AG09309 (cell line): Measurements from ENCODE around the gene TMEM185B.
"Not testable (repeated sequence)": the region's sequence is repeated elsewhere in the genome, so short reads cannot be mapped to it uniquely, and the experiment has no call there.

Experiments
- DNase-seq: peaks from one replicate; pipeline ENCODE4 v3.0.0-alpha.2; 2010; ENCODE audit warnings: low read depth
- H3K4me3 ChIP-seq: 2 replicates; pipeline ENCODE4 v1.5.1; 2011; ENCODE audit warnings: mild to moderate bottlenecking, low read depth, low read length, moderate library complexity; ENCODE audit not compliant: control insufficient read depth
- TF ChIP-seq, protein P1 (sequence below): IDR thresholded peaks from 2 replicates; pipeline ENCODE4 v1.5.1; 2011; ENCODE audit warnings: mild to moderate bottlenecking, low read depth, low read length, inconsistent platforms; ENCODE audit not compliant: insufficient read depth, control insufficient read depth; ENCODE audit errors: missing control alignments

TMEM185B gene

DNA sequence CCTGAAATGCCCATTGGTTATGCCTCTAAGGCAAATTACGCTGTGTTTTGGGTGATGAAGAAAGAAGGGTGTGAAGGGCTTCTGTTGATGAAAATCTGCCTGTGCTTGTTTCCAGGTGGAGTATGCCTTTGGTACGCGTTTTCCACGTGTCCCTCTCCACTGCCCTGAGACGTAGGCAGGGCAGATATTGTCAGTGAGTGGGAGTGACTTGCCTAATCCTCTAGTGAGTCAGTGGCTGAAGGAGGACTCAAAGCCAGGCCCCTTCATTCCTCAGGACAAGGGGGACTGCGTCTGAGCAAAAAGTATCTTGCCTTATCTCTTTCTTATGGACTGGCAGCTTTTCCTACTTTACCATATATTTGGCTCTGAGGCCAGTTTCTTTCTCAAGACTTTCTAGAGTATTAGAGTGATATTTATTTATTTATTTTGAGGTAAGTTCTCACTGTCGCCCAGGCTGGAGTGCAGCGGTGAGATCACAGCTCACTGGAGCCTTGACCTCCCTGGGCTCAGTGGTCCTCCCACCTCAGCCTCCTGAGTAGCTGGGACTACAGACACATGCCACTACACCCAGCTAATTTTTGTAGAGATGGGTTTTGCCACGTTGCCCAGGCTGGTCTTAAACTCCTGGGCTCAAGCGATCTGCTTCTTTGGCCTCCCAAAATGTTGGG is 39.7 kb upstream of the TMEM185B start:
- DNase-seq: no peak
- TF ChIP-seq, protein P1, sequence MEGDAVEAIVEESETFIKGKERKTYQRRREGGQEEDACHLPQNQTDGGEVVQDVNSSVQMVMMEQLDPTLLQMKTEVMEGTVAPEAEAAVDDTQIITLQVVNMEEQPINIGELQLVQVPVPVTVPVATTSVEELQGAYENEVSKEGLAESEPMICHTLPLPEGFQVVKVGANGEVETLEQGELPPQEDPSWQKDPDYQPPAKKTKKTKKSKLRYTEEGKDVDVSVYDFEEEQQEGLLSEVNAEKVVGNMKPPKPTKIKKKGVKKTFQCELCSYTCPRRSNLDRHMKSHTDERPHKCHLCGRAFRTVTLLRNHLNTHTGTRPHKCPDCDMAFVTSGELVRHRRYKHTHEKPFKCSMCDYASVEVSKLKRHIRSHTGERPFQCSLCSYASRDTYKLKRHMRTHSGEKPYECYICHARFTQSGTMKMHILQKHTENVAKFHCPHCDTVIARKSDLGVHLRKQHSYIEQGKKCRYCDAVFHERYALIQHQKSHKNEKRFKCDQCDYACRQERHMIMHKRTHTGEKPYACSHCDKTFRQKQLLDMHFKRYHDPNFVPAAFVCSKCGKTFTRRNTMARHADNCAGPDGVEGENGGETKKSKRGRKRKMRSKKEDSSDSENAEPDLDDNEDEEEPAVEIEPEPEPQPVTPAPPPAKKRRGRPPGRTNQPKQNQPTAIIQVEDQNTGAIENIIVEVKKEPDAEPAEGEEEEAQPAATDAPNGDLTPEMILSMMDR: no peak
- H3K4me3 ChIP-seq: no peak overlapping the region

DNA sequence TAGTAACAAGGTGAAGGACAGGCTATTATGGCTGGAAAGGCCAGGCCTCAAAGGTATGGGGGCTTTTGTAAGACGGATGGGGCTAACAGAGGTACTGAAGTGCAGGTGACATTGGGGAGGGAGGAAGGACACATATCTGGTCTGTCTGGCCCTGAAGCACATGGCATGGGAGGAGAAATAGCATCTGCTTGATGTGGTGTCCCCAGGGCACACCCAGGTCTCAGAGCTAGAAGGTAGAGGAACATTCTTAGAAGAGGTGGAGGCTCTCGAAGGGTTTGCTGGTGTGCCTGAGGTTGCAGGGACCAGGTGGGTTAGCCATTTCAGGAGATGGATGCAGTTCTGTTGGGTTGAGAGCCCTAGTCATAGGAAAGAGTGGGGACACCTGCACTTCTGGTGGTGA is 39.0 kb upstream of the TMEM185B start:
- DNase-seq: no peak

DNA sequence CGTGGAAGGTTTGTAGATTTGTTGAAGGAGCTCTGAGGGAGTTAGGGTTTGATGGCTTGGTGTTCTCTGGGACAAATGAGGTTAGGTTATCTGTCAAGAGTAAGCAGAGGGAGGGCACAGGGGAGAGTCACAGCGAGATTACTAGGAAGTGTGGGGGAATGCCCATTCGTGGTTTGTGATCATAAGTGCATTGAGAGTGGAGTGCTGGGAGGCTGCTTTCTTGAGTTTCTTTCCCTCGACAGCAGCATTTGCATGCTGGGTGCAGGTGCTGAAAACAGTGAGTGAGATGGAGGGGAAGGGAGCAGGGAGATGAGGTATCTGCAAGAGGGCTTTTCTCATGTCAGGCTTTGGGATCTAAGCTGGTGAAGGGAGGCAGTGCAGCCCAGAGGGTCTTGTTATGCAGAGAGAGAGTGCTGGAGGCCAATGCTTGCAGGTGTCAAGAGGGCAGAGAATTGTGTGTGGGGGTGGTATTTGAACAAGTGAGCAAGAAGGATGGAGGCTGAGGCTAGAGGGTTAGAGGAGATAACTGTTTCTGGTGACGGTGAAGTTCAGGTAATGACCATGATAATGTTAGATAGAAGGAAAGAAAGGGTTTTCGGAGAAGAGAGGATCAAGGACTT is 38.3 kb upstream of the TMEM185B start:
- no peak for DNase-seq
- TF ChIP-seq, protein P1: no peak
- no peak overlapping the region for H3K4me3 ChIP-seq

More for the DNA sequence above, 39.0 kb upstream of the TMEM185B start:
- TF ChIP-seq, protein P1: no peak
- no peak overlapping the region for H3K4me3 ChIP-seq

DNA sequence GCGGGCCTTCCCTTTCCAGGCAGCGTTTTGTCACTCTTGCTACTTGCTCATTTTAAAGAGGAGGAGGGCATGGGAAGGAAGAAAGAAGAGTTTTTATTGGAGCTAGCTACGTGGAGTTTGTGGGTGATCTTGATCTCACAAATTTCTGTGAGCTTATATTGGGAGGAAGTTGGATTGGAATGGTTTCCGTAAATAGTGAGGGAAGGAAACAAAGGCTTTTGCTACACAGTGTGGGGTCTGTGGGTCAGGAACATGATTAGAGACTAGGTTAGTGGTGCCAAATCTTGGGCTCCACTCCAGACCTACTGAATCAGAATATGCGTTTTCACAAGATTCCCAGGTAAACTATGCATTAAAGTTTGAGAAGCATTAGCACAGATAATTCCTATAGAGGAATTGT is 37.5 kb upstream of the TMEM185B start:
- DNase-seq: no peak
- H3K4me3 ChIP-seq: no peak overlapping the region
- TF ChIP-seq, protein P1: no peak

DNA sequence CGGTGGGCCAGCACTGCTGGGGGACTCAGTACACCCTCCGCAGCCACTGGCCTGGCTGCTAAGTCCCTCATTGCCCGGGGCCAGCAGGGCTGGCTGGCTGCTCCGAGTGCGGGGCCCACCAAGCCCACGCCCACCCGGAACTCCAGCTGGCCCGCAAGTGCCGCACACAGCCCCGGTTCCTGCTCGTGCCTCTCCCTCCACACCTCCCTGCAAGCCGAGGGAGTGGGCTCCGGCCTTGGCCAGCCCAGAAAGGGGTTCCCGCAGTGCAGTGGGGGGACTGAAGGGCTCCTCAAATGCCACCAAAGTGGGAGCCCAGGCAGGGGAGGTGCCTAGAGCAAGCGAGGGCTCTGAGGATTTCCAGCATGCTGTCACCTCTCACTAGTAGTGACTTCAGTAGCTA is 36.7 kb upstream of the TMEM185B start:
- not testable (repeated sequence) for H3K4me3 ChIP-seq, DNase-seq

DNA sequence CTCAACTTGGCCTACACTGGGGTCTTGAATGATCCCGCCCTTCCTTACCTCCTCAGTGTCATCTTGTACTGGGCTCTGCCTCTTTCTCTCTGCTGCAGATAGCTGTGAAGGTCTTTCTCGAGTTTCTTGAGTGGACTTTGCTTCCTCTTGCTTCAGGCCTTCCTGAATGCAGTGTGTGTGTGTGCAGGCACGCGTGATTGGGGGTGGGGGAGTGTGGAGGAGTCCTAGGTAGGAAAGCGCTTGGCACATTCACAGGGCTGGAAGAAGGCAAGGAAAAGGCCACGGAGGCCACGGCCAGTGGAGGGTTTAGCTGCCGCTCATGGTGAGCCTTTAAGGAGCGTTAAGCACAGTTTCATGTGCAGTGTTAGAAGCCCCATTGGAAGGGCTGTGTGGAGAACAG is 35.0 kb upstream of the TMEM185B start:
- DNase-seq: no peak
- TF ChIP-seq, protein P1: no peak
- H3K4me3 ChIP-seq: no peak overlapping the region

DNA sequence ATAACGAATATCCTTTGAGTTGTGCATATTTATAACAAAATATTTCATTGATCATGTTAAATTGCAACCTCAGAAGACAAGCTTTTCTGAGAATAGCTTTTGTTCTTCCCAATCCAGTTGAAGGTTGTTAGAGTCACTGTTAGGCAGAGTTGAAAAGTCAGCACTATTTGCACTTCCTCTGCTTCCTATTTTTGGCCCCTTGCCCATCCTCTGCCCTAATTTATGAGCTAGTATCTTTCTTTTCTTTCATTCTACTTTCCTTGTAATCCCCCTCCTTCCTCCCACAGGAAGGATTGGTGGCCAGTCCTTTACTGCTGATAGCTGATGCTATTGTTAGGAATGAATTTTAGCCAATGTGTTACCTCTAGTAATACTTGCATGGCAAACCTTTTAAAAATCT is 34.3 kb upstream of the TMEM185B start:
- DNase-seq: no peak
- TF ChIP-seq, protein P1: no peak
- H3K4me3 ChIP-seq: no peak overlapping the region
